Stimulated activated CD4-positive, alpha-beta T cell treated with anti-CD3 and anti-CD28 coated beads, Interleukin-12 subunit alpha, Interleukin-12 subunit beta, amount 100 ng/mL, for 48 hours (primary cell): ENCODE results near the gene C7orf33.

Experiments
- DNase-seq, 3 donors: peaks; one replicate each; pipeline ENCODE4 v3.0.0-alpha.2; 2020; ENCODE audit warnings: low read depth in 2 of 3, low spot score in 1 of 3

Gene C7orf33

GRCh38 chr7:148624735-148625134 is 34.2 kb downstream of the C7orf33 start:
- no peak for DNase-seq

- no peak for DNase-seq
Measured at GRCh38 chr7:148625342-148625741, 34.8 kb downstream of the C7orf33 start.

GRCh38 chr7:148626828-148627227 is 36.3 kb downstream of the C7orf33 start:
- DNase-seq = no peak

- DNase-seq = no peak
Measured at GRCh38 chr7:148628011-148628410, 37.4 kb downstream of the C7orf33 start.

GRCh38 chr7:148630078-148630477 is 39.5 kb downstream of the C7orf33 start:
- DNase-seq = no peak

GRCh38 chr7:148633761-148634160 is 43.2 kb downstream of the C7orf33 start:
- no peak for DNase-seq

GRCh38 chr7:148637094-148637493 is 46.5 kb downstream of the C7orf33 start:
- no peak for DNase-seq

GRCh38 chr7:148645898-148646297 is 55.3 kb downstream of the C7orf33 start:
- DNase-seq = no peak

- no peak for DNase-seq
Measured at GRCh38 chr7:148650232-148650858, 59.8 kb downstream of the C7orf33 start.

GRCh38 chr7:148652773-148653172 is 62.2 kb downstream of the C7orf33 start:
- DNase-seq = no peak

- no peak for DNase-seq
Measured at GRCh38 chr7:148657929-148658328, 67.4 kb downstream of the C7orf33 start.

- no peak for DNase-seq
Measured at GRCh38 chr7:148661471-148661870, 70.9 kb downstream of the C7orf33 start.

- DNase-seq = no peak
Measured at GRCh38 chr7:148662646-148663045, 72.1 kb downstream of the C7orf33 start.

GRCh38 chr7:148664324-148664723 is 73.8 kb downstream of the C7orf33 start:
- DNase-seq = no peak

GRCh38 chr7:148665221-148665620 is 74.7 kb downstream of the C7orf33 start:
- no peak for DNase-seq
